Measurements from ENCODE around the gene ANKRD42.

- TF ChIP-seq, protein P1, sequence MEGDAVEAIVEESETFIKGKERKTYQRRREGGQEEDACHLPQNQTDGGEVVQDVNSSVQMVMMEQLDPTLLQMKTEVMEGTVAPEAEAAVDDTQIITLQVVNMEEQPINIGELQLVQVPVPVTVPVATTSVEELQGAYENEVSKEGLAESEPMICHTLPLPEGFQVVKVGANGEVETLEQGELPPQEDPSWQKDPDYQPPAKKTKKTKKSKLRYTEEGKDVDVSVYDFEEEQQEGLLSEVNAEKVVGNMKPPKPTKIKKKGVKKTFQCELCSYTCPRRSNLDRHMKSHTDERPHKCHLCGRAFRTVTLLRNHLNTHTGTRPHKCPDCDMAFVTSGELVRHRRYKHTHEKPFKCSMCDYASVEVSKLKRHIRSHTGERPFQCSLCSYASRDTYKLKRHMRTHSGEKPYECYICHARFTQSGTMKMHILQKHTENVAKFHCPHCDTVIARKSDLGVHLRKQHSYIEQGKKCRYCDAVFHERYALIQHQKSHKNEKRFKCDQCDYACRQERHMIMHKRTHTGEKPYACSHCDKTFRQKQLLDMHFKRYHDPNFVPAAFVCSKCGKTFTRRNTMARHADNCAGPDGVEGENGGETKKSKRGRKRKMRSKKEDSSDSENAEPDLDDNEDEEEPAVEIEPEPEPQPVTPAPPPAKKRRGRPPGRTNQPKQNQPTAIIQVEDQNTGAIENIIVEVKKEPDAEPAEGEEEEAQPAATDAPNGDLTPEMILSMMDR (IDR thresholded peaks at IDR 0.05): no peak
- no peak for TF ChIP-seq POLR2A (IDR thresholded peaks at IDR 0.05)
Observed at GRCh38 chr11:83219095-83219494, 25.6 kb downstream of the ANKRD42 start.

Measured in thyroid gland (tissue), 4 donors.